ENCODE data around the gene COL16A1. TPM values are rescaled to one million over a fixed set of nuclear protein-coding genes. Genes with fewer than 3 reads are reported as not detected.
A peak's percentile ranks its signal among the peaks of the same experiment; 100 is the strongest.

Gene COL16A1
- total RNA-seq, 2 donors from 2014 or later: 7.4 to 9.9 TPM

GRCh38 chr1:31624731-31625514 lies 78.9 kb downstream of the COL16A1 start:
- H3K9me3 ChIP-seq (ENCODE audit: control insufficient read depth, low read length): no peaks in the 10 kb centered on the region
- TF ChIP-seq, protein P1, sequence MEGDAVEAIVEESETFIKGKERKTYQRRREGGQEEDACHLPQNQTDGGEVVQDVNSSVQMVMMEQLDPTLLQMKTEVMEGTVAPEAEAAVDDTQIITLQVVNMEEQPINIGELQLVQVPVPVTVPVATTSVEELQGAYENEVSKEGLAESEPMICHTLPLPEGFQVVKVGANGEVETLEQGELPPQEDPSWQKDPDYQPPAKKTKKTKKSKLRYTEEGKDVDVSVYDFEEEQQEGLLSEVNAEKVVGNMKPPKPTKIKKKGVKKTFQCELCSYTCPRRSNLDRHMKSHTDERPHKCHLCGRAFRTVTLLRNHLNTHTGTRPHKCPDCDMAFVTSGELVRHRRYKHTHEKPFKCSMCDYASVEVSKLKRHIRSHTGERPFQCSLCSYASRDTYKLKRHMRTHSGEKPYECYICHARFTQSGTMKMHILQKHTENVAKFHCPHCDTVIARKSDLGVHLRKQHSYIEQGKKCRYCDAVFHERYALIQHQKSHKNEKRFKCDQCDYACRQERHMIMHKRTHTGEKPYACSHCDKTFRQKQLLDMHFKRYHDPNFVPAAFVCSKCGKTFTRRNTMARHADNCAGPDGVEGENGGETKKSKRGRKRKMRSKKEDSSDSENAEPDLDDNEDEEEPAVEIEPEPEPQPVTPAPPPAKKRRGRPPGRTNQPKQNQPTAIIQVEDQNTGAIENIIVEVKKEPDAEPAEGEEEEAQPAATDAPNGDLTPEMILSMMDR (conservative IDR thresholded peaks at IDR 0.05): no peak
- H3K27ac Mint-ChIP-seq: no peak overlapping the region
- no peaks in the 10 kb centered on the region for H3K27me3 ChIP-seq (ENCODE audit: control insufficient read depth, insufficient read depth, low read length, poor library complexity, severe bottlenecking)
- H3K27me3 Mint-ChIP-seq (ENCODE audit: insufficient read depth): no peaks in the 10 kb centered on the region
- peaks cover 16% of the 10 kb centered on the region for H3K36me3 Mint-ChIP-seq (ENCODE audit: low read depth)
- H3K4me3 ChIP-seq (ENCODE audit: low read length): no peak overlapping the region
- DNase-seq: peak; percentile 36
- no peak overlapping the region for H3K9ac ChIP-seq (ENCODE audit: extremely low read depth, low read length, poor library complexity, severe bottlenecking)
- H3K27ac ChIP-seq (ENCODE audit: low read depth, low read length): no peak overlapping the region
- H3K9me3 Mint-ChIP-seq: no peaks in the 10 kb centered on the region
- no peaks in the 10 kb centered on the region for H3K4me1 Mint-ChIP-seq
- H3K36me3 ChIP-seq (ENCODE audit: control insufficient read depth, insufficient read depth, low read length): peaks cover 26% of the 10 kb centered on the region
- H3K4me1 ChIP-seq (ENCODE audit: control insufficient read depth, insufficient read depth, low read length): peaks cover 8% of the 10 kb centered on the region
- no peak overlapping the region for H3K4me3 Mint-ChIP-seq
- WGBS, 2 experiments (ENCODE audit: insufficient coverage in 1 of 2, insufficient read length in 1 of 2): 95 to 97% methylated on average over 11 to 16 of the region's 16 CpGs

GRCh38 chr1:31624309-31624708 lies 79.5 kb downstream of the COL16A1 start:
- no peak overlapping the region for H3K4me3 ChIP-seq (ENCODE audit: low read length)
- TF ChIP-seq, protein P1 (conservative IDR thresholded peaks at IDR 0.05): no peak
- peaks cover 5% of the 10 kb centered on the region for H3K27me3 Mint-ChIP-seq (ENCODE audit: insufficient read depth)
- no peak overlapping the region for H3K27ac ChIP-seq (ENCODE audit: low read depth, low read length)
- H3K27me3 ChIP-seq (ENCODE audit: control insufficient read depth, insufficient read depth, low read length, poor library complexity, severe bottlenecking): no peaks in the 10 kb centered on the region
- H3K36me3 ChIP-seq (ENCODE audit: control insufficient read depth, insufficient read depth, low read length): peaks cover 20% of the 10 kb centered on the region
- peaks cover 8% of the 10 kb centered on the region for H3K4me1 ChIP-seq (ENCODE audit: control insufficient read depth, insufficient read depth, low read length)
- H3K9me3 Mint-ChIP-seq: no peaks in the 10 kb centered on the region
- no peak for DNase-seq
- H3K9me3 ChIP-seq (ENCODE audit: control insufficient read depth, low read length): no peaks in the 10 kb centered on the region
- H3K4me3 Mint-ChIP-seq: no peak overlapping the region
- no peak overlapping the region for H3K9ac ChIP-seq (ENCODE audit: extremely low read depth, low read length, poor library complexity, severe bottlenecking)
- 84 to 92% methylated on average over 5 of the region's 5 CpGs for WGBS, 2 experiments (ENCODE audit: insufficient coverage in 1 of 2, insufficient read length in 1 of 2)
- no peaks in the 10 kb centered on the region for H3K4me1 Mint-ChIP-seq
- peaks cover 13% of the 10 kb centered on the region for H3K36me3 Mint-ChIP-seq (ENCODE audit: low read depth)
- no peak overlapping the region for H3K27ac Mint-ChIP-seq

GRCh38 chr1:31623365-31623764 lies 80.5 kb downstream of the COL16A1 start:
- peaks cover 6% of the 10 kb centered on the region for H3K36me3 Mint-ChIP-seq (ENCODE audit: low read depth)
- H3K4me1 Mint-ChIP-seq: no peaks in the 10 kb centered on the region
- Histone ChIP-seq H3K4me3 (ENCODE audit: low read length) (no peak overlapping the region), H3K4me1 (ENCODE audit: control insufficient read depth, insufficient read depth, low read length) (peaks cover 8% of the 10 kb centered on the region), H3K9ac (ENCODE audit: extremely low read depth, low read length, poor library complexity, severe bottlenecking) (no peak overlapping the region), H3K27ac (ENCODE audit: low read depth, low read length) (no peak overlapping the region), H3K36me3 (ENCODE audit: control insufficient read depth, insufficient read depth, low read length) (peaks cover 10% of the 10 kb centered on the region), H3K9me3 (ENCODE audit: control insufficient read depth, low read length) (no peaks in the 10 kb centered on the region), H3K27me3 (ENCODE audit: control insufficient read depth, insufficient read depth, low read length, poor library complexity, severe bottlenecking) (no peaks in the 10 kb centered on the region)
- 94 to 100% methylated on average over 3 to 12 of the region's 12 CpGs for WGBS, 2 experiments (ENCODE audit: insufficient coverage in 1 of 2, insufficient read length in 1 of 2)
- peaks cover 14% of the 10 kb centered on the region for H3K27me3 Mint-ChIP-seq (ENCODE audit: insufficient read depth)
- no peak overlapping the region for H3K4me3 Mint-ChIP-seq
- DNase-seq: peak; percentile 40
- TF ChIP-seq, protein P1 (conservative IDR thresholded peaks at IDR 0.05): no peak
- no peak overlapping the region for H3K27ac Mint-ChIP-seq
- no peaks in the 10 kb centered on the region for H3K9me3 Mint-ChIP-seq

Data from endodermal cell (in vitro differentiated cells).